ENCODE results near the gene CHD6. TPM values are rescaled to one million over a fixed set of nuclear protein-coding genes. Genes with fewer than 3 reads are reported as not detected.

CHD6 gene
- total RNA-seq, 1 experiment from 2014 or later, result 46.7 TPM

DNA sequence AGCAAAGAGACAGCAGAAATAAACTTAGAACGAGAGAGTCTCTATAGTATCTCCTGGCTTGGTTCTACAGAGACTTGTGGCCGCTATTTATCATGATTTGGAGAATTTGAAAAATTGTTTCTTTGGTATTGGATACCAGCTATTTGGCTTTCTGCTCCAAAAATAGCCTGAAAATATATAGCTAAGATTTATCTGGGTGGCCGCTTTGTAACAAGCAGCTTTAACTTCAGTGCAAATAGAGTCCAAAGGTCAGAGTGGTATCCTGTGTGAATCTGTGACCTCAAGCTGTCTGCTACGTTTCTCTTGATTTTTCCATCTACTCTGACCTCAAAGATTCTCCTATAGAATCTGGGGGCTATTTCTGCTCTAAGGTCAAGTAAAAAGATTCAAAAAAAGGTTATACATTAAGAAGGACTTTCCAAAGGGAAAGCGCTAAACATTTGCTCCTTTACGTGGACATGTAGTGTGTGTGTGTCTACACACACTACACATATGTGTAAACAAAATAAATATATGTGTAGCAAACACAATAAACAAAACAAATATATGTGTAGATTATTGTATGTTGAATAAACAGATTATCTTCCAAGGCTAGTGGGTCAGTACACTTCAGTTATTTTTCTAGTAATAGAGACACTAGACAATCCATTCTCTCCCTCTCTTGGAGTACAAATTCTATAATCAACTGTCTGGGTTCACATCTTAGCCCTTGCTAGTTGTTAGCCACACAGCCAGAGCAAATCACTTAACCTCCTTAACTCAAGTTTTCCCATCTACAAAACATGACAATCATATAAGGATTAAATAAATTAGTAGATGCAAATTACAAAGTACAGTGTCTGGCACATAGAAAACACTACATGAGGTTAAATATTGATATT lies 40.8 kb downstream of the CHD6 start:
- H3K4me1 ChIP-seq (ENCODE audit: insufficient read depth, low read length, poor library complexity, severe bottlenecking), result peaks cover 5% of the 10 kb centered on the region
- no peaks in the 10 kb centered on the region for H3K27me3 ChIP-seq (replicated peaks; ENCODE audit: insufficient read depth, low read depth, low read length, poor library complexity)
- H3K36me3 ChIP-seq (ENCODE audit: insufficient read depth, low read length, poor library complexity, severe bottlenecking), result no peaks in the 10 kb centered on the region
- BruUV-seq (replicated peaks), result no TSS peak
- peaks cover 15% of the 10 kb centered on the region for H3K9me3 ChIP-seq (ENCODE audit: low read depth, low read length, poor library complexity, severe bottlenecking)
- CTCF ChIA-PET, result no interaction called here
- intact Hi-C loops (cut with micrococcal nuclease; ENCODE audit: unreplicated experiment), result no loop called here
- no peak overlapping the region for H3K4me3 ChIP-seq (ENCODE audit: low read depth, low read length, poor library complexity, severe bottlenecking)
- POLR2A ChIA-PET (ENCODE audit: low non-redundant PET), result no interaction called here
- no peak for DNase-seq (ENCODE audit: low spot score)
- TF ChIP-seq, protein P1, sequence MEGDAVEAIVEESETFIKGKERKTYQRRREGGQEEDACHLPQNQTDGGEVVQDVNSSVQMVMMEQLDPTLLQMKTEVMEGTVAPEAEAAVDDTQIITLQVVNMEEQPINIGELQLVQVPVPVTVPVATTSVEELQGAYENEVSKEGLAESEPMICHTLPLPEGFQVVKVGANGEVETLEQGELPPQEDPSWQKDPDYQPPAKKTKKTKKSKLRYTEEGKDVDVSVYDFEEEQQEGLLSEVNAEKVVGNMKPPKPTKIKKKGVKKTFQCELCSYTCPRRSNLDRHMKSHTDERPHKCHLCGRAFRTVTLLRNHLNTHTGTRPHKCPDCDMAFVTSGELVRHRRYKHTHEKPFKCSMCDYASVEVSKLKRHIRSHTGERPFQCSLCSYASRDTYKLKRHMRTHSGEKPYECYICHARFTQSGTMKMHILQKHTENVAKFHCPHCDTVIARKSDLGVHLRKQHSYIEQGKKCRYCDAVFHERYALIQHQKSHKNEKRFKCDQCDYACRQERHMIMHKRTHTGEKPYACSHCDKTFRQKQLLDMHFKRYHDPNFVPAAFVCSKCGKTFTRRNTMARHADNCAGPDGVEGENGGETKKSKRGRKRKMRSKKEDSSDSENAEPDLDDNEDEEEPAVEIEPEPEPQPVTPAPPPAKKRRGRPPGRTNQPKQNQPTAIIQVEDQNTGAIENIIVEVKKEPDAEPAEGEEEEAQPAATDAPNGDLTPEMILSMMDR (conservative IDR thresholded peaks at IDR 0.05; ENCODE audit: low read depth, low read length), result no peak
- TF ChIP-seq EZH2 (IDR thresholded peaks at IDR 0.05; ENCODE audit: borderline replicate concordance, low read depth, low read length, poor library complexity, severe bottlenecking), result no peak
- H3K27ac ChIP-seq (ENCODE audit: low read depth, low read length, poor library complexity, severe bottlenecking), result no peak overlapping the region

DNA sequence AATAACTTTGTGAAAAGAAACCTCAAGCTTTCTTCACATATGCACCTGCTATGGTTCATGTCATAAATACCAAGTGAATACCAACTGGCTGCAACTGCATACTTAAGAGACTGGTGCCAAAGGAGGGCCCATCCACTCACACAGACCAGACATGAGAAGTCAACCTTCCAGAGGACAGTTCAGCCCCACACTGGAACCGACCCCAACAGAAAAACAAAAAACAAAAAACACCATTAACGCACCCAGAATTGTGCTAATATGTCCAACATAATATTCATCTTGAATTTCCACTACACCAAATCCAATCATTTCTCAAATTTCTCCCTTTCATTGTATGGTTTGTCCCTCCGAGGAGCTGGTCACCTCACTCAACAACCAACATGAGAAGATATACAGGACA lies 42.8 kb downstream of the CHD6 start:
- no TSS peak for BruUV-seq (replicated peaks)
- peaks cover 7% of the 10 kb centered on the region for H3K4me1 ChIP-seq (ENCODE audit: insufficient read depth, low read length, poor library complexity, severe bottlenecking)
- H3K4me3 ChIP-seq (ENCODE audit: low read depth, low read length, poor library complexity, severe bottlenecking), result no peak overlapping the region
- TF ChIP-seq EZH2 (IDR thresholded peaks at IDR 0.05; ENCODE audit: borderline replicate concordance, low read depth, low read length, poor library complexity, severe bottlenecking), result no peak
- TF ChIP-seq, protein P1 (conservative IDR thresholded peaks at IDR 0.05; ENCODE audit: low read depth, low read length), result no peak
- ChIA-PET CTCF (no interaction called here), POLR2A (ENCODE audit: low non-redundant PET) (interaction anchor here (0.7 kb wide), 1 partner anchor 24 kb away, joined by 3 read pairs; no protein-coding TSS in a partner anchor)
- H3K27me3 ChIP-seq (replicated peaks; ENCODE audit: insufficient read depth, low read depth, low read length, poor library complexity), result no peaks in the 10 kb centered on the region
- DNase-seq (ENCODE audit: low spot score), result no peak
- H3K9me3 ChIP-seq (ENCODE audit: low read depth, low read length, poor library complexity, severe bottlenecking), result peaks cover 15% of the 10 kb centered on the region
- no peaks in the 10 kb centered on the region for H3K36me3 ChIP-seq (ENCODE audit: insufficient read depth, low read length, poor library complexity, severe bottlenecking)
- no peak overlapping the region for H3K27ac ChIP-seq (ENCODE audit: low read depth, low read length, poor library complexity, severe bottlenecking)
- intact Hi-C loops (cut with micrococcal nuclease; ENCODE audit: unreplicated experiment), result no loop called here

DNA sequence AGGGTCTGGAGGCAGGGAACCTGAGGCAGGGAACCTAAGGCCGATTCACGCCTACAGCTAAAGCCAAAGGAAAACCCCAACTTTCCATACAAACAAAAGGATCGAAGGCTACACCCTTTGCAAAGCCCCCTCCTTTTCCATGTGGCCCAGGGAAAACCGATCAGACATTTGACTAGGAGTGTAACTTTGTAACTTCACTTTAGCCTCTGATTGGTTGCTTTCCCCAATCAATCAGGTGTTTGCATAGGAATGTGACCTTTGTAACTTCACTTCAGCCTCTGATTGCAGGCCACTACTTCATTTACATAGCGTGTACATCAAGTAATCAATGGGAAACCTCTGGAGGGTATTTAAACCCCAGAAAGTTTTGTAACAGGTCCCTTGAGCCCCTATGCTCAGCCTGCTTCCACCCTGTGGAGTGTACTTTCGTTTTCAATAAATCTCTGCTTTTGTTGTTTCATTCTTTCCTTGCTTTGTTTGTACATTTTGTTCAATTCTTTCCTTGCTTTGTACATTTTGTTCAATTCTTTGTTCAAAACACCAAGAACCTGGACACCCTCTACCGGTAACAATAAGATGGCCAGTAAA lies 43.3 kb downstream of the CHD6 start:
- no TSS peak for BruUV-seq (replicated peaks)
- H3K27me3 ChIP-seq (replicated peaks; ENCODE audit: insufficient read depth, low read depth, low read length, poor library complexity), result no peaks in the 10 kb centered on the region
- peaks cover 15% of the 10 kb centered on the region for H3K9me3 ChIP-seq (ENCODE audit: low read depth, low read length, poor library complexity, severe bottlenecking)
- no peak for TF ChIP-seq EZH2 (IDR thresholded peaks at IDR 0.05; ENCODE audit: borderline replicate concordance, low read depth, low read length, poor library complexity, severe bottlenecking)
- TF ChIP-seq, protein P1 (conservative IDR thresholded peaks at IDR 0.05; ENCODE audit: low read depth, low read length), result no peak
- ChIA-PET POLR2A (ENCODE audit: low non-redundant PET) (no interaction called here), CTCF (no interaction called here)
- H3K4me1 ChIP-seq (ENCODE audit: insufficient read depth, low read length, poor library complexity, severe bottlenecking), result peaks cover 8% of the 10 kb centered on the region
- no peaks in the 10 kb centered on the region for H3K36me3 ChIP-seq (ENCODE audit: insufficient read depth, low read length, poor library complexity, severe bottlenecking)
- H3K27ac ChIP-seq (ENCODE audit: low read depth, low read length, poor library complexity, severe bottlenecking), result no peak overlapping the region
- intact Hi-C loops (cut with micrococcal nuclease; ENCODE audit: unreplicated experiment), result no loop called here
- no peak for DNase-seq (ENCODE audit: low spot score)
- H3K4me3 ChIP-seq (ENCODE audit: low read depth, low read length, poor library complexity, severe bottlenecking), result no peak overlapping the region

Data from A673 (cell line).